B cell (primary cell): Measurements from ENCODE around the gene SMC1B.

Experiments
- EZH2 ChIP-seq: IDR thresholded peaks from 2 replicates; pipeline ENCODE4 v1.6.1; 2012; ENCODE audit warnings: borderline replicate concordance, low read depth, mild to moderate bottlenecking, moderate library complexity, low read length; ENCODE audit not compliant: insufficient read depth, poor library complexity, severe bottlenecking
- TF ChIP-seq, protein P1 (sequence below): fragments of 200-600 bp; IDR thresholded peaks from one replicate; pipeline ENCODE4 v1.8.0; 2022; ENCODE audit warnings: antibody characterized with exemption, mild to moderate bottlenecking

DNA sequence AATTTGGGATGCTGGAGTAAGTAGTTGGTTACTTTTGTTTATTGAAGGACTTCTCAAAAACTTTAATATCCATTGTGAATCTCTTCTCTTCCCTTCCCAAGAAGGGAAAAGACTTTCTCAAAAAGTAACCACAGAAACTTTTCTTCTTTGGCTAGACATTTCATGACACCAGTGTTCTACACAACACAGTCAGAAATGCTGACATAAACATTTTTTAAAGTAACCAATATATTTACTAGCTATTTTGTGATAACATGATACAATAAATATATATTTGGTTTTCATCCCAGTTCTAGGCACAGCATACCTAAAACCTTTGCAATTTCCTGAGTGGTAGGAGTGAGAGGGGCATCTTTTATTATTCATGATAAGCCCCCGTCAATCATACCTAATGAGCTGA lies 55.9 kb downstream of the SMC1B start:
- TF ChIP-seq, protein P1, sequence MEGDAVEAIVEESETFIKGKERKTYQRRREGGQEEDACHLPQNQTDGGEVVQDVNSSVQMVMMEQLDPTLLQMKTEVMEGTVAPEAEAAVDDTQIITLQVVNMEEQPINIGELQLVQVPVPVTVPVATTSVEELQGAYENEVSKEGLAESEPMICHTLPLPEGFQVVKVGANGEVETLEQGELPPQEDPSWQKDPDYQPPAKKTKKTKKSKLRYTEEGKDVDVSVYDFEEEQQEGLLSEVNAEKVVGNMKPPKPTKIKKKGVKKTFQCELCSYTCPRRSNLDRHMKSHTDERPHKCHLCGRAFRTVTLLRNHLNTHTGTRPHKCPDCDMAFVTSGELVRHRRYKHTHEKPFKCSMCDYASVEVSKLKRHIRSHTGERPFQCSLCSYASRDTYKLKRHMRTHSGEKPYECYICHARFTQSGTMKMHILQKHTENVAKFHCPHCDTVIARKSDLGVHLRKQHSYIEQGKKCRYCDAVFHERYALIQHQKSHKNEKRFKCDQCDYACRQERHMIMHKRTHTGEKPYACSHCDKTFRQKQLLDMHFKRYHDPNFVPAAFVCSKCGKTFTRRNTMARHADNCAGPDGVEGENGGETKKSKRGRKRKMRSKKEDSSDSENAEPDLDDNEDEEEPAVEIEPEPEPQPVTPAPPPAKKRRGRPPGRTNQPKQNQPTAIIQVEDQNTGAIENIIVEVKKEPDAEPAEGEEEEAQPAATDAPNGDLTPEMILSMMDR: no peak
- no peak for TF ChIP-seq EZH2
